ENCODE data around the gene F8.
"Not testable (repeated sequence)": the region's sequence is repeated elsewhere in the genome, so short reads cannot be mapped to it uniquely, and the experiment has no call there.

Gene F8

GRCh38 chrX:154986826-154987575, 35.5 kb downstream of the F8 start:
- no peak for DNase-seq (ENCODE audit: low read depth)

- DNase-seq (ENCODE audit: low read depth), result no peak
These were observed 41.5 kb downstream of the F8 start for GRCh38 chrX:154981116-154981411.

DNA sequence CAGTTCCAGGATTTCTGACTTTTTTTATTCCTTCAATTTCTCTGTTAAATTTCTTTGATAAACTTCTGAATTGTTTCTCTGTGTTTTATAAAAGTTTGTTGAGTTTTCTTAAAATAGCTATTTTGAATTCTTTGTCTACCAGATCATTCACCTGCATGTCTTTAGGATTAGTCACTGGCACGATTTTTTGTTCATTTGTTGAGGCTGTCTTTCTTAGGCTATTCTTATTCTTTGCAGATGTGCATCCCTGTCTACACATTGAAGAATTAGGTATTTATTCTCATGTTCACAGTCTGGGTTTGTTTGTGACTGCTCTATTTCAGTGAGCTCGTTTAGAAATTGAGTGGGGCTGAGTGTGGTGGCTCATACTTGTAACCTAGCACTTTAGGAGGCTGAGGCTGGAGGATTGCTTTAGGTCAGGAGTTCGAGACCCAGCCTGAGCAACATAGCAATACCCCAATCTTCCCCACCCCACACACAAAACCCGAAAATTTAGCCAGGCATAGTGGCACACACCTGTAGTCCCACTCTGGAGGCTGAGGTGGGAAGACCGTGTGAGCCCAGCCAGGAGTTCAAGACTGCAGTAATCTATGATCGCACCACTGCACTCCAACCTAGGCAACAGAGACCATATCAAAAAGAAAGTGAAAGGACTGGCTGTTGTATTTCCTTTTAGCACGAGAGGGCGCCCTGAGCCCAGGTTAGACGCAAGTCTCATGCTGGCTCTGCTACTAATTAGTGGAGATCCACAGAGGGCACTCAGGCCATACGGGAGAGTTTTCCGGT, 42.0 kb downstream of the F8 start:
- peak; percentile 48 for DNase-seq (ENCODE audit: low read depth)

GRCh38 chrX:154979629-154980028, 42.9 kb downstream of the F8 start:
- no peak for DNase-seq (ENCODE audit: low read depth)

- DNase-seq (ENCODE audit: low read depth), result no peak
These were observed 54.2 kb downstream of the F8 start for GRCh38 chrX:154968353-154968752.

DNA sequence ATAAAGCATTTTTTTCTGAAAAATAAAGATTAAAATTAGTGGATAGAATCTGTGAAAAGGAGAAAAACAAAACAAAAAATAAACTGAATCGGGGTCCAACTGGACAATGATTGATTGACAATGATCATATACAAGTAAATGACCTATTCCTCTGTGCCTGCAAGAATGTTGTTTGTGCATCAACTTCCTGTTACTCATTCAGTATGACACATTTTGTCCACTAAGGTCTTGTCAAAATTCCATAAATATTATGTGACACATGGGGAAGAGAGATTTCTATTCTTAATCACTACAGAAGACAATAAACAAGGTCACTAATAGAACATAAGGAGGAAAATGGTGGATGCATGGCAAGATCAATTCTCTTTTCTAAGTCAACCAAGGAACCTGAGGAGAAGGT, 54.9 kb downstream of the F8 start:
- no peak for DNase-seq (ENCODE audit: low read depth)

GRCh38 chrX:154961947-154962346, 60.6 kb downstream of the F8 start:
- DNase-seq (ENCODE audit: low read depth), result no peak

GRCh38 chrX:154955799-154956198, 66.7 kb downstream of the F8 start:
- DNase-seq (ENCODE audit: low read depth), result not testable (repeated sequence)

DNA sequence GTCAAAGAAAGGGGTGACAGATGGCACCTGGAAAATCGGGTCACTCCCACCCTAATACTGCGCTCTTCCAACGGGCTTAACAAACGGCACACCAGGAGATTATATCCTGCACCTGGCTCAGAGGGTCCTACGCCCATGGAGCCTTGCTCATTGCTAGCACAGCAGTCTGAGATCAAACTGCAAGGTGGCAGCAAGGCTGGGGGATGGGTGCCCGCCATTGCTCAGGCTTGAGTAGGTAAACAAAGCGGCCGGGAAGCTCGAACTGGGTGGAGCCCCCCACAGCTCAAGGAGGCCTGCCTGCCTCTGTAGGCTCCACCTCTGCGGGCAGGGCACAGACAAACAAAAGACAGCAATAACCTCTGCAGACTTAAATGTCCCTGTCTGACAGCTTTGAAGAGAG, 83.3 kb downstream of the F8 start:
- DNase-seq (ENCODE audit: low read depth), result not testable (repeated sequence)

DNA sequence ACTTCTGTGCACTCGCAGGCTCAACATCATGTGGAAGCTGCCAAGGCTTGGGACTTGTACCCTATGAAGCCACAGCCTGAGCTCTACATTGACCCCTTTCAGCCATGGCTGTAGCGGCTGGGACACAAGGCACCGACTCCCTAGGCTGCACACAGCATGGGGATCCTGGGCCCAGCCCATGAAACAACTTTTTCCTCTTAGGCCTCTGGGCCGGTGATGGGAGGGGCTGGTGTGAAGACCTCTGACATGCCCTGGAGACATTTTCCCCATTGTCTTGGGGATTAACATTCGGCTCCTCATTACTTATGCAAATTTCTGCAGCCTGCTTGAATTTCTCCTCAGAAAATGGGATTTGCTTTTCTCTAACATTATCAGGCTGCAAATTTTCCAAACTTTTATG, 97.8 kb downstream of the F8 start:
- DNase-seq (ENCODE audit: low read depth), result not testable (repeated sequence)

DNA sequence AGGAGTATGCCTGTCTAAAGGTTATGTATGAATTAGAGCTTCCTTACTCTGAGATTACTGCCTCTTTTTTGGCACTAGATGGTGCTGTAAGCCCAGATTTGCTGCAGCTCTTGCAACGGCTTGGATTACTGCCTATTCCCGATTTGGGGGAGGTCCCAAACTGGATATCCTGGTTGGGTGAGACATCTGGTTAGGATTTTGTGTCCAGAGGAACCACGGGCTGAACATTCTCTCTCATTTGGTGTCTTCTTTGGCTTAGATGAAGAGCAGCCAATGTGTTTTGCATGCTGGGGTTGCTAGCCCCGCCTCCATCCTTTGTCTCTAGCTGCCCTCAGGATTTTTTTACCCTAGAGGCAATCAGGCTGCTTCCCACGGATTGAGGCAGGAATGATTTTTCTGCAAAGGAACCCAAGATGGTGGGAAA, 104.5 kb downstream of the F8 start:
- peak; percentile 68 for DNase-seq (ENCODE audit: low read depth)

GRCh38 chrX:154914052-154914451, 108.5 kb downstream of the F8 start:
- DNase-seq (ENCODE audit: low read depth), result no peak

DNA sequence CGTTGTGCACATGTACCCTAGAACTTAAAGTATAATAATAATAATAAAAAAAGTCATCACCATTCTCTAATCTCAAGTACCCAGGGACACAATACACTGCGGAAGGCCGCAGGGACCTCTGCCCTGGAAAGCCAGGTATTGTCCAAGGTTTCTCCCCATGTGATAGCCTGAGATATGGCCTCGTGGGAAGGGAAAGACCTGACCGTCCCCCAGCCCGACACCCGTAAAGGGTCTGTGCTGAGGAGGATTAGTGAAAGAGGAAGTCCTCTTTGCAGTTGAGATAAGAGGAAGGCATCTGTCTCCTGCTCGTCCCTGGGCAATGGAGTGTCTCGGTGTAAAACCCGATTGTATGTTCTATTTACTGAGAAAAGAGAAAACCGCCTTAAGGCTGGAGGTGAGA, 112.0 kb downstream of the F8 start:
- DNase-seq (ENCODE audit: low read depth), result not testable (repeated sequence)

DNA sequence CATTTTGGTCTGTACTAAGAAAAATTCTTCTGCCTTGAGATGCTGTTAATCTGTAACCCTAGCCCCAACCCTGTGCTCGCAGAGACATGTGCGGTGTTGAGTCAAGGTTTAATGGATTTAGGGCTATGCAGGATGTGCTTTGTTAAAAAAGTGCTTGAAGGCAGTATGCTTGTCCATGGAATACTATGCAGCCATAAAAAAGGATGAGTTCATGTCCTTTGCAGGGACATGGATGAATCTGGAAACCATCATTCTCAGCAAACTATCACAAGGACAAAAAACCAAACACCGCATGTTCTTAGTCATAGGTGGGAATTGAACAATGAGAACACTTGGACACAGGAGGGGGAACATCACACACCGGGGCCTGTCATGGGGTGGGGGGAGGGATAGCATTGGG, 112.5 kb downstream of the F8 start:
- not testable (repeated sequence) for DNase-seq (ENCODE audit: low read depth)

DNA sequence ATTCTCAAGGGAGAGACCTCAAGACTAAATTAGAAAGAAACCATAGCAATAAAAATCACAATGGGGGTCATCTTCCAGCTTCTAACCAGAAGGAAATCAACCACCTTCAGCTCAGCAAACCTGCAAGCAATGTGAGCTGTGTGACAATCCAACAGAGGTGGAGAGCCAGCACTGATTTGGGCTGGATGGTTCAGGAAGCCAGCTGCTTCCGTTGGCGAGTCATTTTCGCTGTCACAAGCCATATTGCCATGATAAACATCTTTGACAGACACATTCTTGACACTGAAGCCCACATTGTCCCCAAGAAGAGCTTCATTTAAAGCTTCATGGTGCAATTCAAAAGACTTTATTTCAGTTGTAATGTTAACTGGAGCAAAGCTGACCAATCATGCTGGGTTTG, 113.7 kb downstream of the F8 start:
- DNase-seq (ENCODE audit: low read depth), result no peak

GRCh38 chrX:154902408-154902807, 120.1 kb downstream of the F8 start:
- no peak for DNase-seq (ENCODE audit: low read depth)

DNA sequence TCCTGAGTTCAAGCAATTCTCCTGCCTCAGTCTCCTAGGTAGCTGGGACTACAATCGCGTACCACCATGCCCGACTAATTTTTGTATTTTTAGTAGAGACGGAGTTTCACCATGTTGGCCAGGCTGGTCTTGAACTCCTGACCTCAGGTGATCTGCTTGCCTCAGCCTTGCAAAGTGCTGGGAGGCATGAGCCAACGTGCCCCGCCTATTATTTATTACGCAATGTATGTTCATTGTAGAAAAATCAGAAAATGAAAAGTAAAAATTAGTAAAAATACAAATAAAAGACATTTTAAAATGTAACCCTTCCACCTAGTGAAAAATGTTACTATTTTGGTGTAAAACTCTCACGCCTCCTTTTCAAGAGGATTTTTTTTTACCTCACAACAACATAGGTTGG, 122.2 kb downstream of the F8 start:
- DNase-seq (ENCODE audit: low read depth), result no peak

- no peak for DNase-seq (ENCODE audit: low read depth)
These were observed 130.2 kb downstream of the F8 start for GRCh38 chrX:154892296-154892695.

DNA sequence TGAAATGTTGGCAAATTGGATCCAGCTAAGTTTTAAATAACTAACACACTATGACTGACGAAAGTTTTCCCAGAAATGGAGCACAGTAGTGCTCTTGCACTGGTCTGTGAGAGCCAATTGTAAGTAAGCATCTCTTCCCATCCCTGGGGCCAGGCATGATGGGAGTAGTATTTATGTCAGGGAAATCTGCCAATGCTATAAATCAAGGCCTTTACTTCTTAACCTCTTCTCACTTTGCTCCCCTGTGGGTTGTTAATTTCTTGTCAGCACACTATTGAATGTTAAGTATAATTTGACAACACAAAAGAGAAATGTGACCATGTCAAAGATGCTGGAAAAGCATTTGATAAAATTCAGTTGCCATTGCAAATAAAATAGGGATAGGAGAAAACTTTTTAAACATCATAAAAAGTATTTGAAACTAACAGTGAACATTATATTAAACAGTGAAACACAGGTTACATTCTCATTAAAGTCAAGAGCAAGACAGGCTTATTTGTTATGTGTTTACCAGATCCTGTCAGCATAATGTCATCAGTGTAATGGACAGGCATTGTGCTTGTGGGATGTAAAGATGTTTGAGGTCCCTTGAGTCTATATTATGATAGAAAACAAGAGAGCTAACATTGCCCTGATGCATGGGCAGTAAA, 131.4 kb downstream of the F8 start:
- DNase-seq (ENCODE audit: low read depth), result no peak

GRCh38 chrX:154886789-154887221, 135.7 kb downstream of the F8 start:
- DNase-seq (ENCODE audit: low read depth), result not testable (repeated sequence)

DNA sequence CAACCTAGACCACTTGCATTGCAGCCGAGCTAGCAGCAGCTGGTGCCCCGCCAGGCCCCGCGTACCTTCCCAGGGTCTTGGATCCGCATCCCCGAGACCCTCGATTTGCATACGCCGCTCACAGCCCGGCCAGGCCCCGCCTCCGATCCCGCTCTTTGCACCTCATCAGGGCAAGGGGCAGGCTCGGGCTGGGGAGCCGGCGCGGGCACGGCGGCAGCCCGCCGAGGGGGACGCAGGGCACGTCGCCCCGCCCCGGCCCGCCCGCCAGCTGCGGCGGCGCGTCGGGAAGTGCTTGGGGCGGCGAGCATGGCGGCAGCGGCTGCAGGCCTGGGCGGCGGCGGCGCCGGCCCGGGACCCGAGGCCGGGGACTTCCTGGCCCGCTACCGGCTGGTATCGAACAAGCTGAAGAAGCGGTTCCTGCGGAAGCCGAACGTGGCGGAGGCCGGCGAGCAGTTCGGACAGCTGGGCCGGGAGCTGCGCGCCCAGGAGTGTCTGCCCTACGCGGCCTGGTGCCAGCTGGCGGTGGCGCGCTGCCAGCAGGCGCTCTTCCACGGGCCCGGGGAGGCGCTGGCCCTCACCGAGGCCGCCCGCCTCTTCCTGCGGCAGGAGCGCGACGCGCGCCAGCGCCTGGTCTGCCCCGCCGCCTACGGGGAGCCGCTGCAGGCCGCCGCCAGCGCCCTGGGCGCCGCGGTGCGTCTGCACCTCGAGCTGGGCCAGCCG, 136.3 kb downstream of the F8 start, which contains the start of gene F8A1:
Gene F8A1 (plus strand): TSS at position 287 of the 720 bp plus-strand sequence. CDS start 20 bp downstream, at position 307.
- DNase-seq (ENCODE audit: low read depth), result not testable (repeated sequence)

GRCh38 chrX:154885549-154885948, 137.0 kb downstream of the F8 start:
- not testable (repeated sequence) for DNase-seq (ENCODE audit: low read depth)
